Measurements from ENCODE around the gene RAB40B. TPM values are rescaled to one million over a fixed set of nuclear protein-coding genes. Genes with fewer than 3 reads are reported as not detected.
A peak's percentile ranks its signal among the peaks of the same experiment; 100 is the strongest.
"Not testable (repeated sequence)": the region's sequence is repeated elsewhere in the genome, so short reads cannot be mapped to it uniquely, and the experiment has no call there.

Gene RAB40B, protein sequence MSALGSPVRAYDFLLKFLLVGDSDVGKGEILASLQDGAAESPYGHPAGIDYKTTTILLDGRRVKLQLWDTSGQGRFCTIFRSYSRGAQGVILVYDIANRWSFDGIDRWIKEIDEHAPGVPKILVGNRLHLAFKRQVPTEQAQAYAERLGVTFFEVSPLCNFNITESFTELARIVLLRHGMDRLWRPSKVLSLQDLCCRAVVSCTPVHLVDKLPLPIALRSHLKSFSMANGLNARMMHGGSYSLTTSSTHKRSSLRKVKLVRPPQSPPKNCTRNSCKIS
- total RNA-seq (1 to 10 TPM; 3.4 to 8.6 (median 5.6) TPM), polyA plus RNA-seq (10 to 100 TPM; 11.3 to 15.8 TPM)

DNA sequence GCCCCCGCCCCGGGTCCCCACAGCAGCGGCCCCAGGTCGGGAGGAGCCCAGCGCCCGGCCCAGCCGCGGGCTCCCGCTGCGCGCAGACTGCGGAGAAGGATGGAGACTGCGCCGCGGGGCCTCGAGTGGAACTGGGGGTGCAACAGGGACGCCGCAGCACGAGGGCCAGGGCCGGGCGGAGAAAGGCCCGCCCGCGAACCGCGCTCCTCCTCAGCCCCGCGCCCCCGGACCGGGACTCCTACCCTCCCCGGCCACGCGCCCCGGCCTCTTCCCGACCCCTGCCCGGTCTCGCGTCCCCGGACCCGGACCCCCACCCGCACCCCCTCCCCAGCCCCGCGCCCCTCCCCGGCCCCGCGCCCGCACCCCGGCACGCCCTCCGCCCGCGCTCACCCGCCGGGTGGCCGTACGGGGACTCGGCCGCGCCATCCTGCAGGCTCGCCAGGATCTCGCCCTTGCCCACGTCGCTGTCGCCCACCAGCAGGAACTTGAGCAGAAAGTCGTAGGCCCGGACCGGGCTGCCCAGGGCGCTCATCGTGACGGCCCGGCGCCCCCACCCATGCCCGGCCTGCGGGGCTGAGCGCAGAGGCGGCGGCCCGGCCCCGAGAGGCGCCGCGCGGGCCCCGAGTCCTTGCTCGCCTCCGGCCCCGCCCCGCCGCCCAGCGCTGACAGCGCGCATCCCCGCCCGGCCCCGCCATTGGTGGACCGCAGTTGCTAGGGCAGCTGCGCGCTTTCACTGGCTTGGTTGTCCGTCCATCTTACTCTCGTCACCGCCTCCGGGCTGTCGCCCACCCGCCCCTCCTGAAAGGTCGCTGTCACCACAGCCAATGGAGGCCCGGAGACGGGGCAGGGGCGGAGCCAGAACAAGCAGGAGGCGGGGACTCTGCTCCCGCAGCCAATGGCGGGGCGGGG is at the start of gene RAB40B:
RAB40B (minus strand) TSS at position 634 of the 909 bp plus-strand sequence; CDS start at position 532, 102 bp downstream.
- Histone ChIP-seq H3K27me3 (no peaks in the 10 kb centered on the region), H3K4me1 (peaks cover 0 to 8% (median 6%) of the 10 kb centered on the region in 3 donors), H3K36me3 (no peaks in the 10 kb centered on the region), H3K4me3 (peak within 1 kb of the TSS; percentile 65 to 80 (median 78)), H3K27ac (peak within 1 kb of the TSS in 2 of 4 donors; percentile 52 to 64), H3K9me3 (no peaks in the 10 kb centered on the region)
- 1% methylated on average over 51 to 112 of the region's 112 CpGs for WGBS, 2 donors
- ATAC-seq: peak; percentile 97 to 99 (median 98)
- intact Hi-C loops (cut with DNase I): no loop called here
- no peak for FAIRE-seq
- no peak for TF ChIP-seq CTCF (IDR thresholded peaks at IDR 0.05)
- peak; percentile 97 to 100 (median 99) for DNase-seq

- TF ChIP-seq CTCF (IDR thresholded peaks at IDR 0.05): no peak
- intact Hi-C loops (cut with DNase I): no loop called here
- ATAC-seq (no peak), DNase-seq (no peak), FAIRE-seq (no peak)
- peaks cover 0 to 15% (median 13%) of the 10 kb centered on the region in 3 donors for H3K36me3 ChIP-seq
- H3K27me3 ChIP-seq: no peaks in the 10 kb centered on the region
- no peaks in the 10 kb centered on the region for H3K9me3 ChIP-seq
- no peak overlapping the region for H3K4me3 ChIP-seq
- 61 to 67% methylated on average over 8 of the region's 8 CpGs for WGBS, 2 donors
- H3K27ac ChIP-seq: no peak overlapping the region
- no peaks in the 10 kb centered on the region for H3K4me1 ChIP-seq
Measured at GRCh38 chr17:82745524-82745923, 47.0 kb upstream of the RAB40B start.

DNA sequence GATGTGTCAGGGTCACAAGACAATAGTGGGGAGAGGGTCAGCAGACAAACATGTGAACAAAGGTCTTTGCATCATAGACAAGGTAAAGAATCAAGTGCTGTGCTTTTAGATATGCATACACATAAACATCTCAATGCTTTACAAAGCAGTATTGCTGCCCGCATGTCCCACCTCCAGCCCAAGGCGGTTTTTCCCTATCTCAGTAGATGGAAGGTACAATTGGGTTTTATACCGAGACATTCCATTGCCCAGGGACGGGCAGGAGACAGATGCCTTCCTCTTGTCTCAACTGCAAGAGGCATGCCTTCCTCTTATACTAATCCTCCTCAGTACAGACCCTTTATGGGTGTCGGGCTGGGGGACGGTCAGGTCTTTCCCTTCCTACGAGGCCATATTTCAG is 46.2 kb upstream of the RAB40B start:
- DNase-seq; H3K4me3 ChIP-seq; H3K27me3 ChIP-seq; FAIRE-seq; intact Hi-C loops (cut with DNase I); H3K9me3 ChIP-seq; ATAC-seq; H3K27ac ChIP-seq; H3K4me1 ChIP-seq: not testable (repeated sequence)
- peaks cover 0 to 19% (median 16%) of the 10 kb centered on the region in 3 donors for H3K36me3 ChIP-seq
- 79 to 82% methylated on average over 7 of the region's 7 CpGs for WGBS, 2 donors

DNA sequence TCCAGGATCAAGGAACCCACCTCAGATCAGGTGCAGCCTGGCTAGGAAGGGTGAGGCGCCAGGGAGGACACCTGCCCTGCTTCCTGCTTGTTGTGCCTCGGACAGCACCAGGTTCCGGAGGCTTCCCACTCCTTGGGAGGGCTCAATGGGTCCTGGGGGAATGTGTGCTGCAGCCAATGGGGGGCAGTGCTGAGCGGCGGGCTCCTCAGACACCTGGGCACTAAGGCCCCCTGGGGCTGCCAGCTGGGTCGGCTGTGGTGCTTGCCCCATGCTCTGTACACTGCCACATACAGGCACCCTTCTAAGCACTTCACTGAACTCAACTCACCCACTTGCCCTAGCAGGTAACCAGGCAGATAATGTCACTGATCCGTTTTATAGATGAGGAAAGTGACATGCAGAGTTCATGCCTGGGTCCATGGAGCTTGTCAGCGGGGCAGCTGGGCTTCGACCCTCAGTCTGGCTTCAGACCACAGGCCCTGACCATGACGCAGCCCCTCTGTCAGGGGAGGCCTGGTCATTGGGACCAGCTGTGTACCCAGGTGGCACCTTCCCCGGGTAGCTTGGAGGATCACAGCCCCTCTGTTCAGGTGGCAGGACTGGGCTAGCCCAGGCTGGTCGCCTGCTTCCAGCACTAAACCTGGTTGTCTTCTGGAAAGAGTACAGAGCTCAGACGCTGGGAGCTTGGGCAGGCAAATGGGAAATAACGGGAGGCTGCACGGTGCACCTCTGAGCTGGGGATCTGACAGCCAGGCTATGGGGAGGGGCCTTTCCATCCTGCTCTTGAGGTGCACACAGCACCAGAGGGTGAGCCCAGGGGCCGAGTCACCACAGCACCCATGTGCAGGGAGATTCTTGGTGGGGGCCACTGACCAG is 45.1 kb upstream of the RAB40B start:
- DNase-seq: peak in 1 of 6 donors; percentile 57
- H3K36me3 ChIP-seq: peaks cover 0 to 19% (median 16%) of the 10 kb centered on the region in 3 donors
- FAIRE-seq: no peak
- H3K4me3 ChIP-seq: no peak overlapping the region
- no peak overlapping the region for H3K27ac ChIP-seq
- WGBS, 2 donors: 91 to 96% methylated on average over 16 of the region's 16 CpGs
- TF ChIP-seq CTCF (IDR thresholded peaks at IDR 0.05): no peak
- H3K27me3 ChIP-seq: no peaks in the 10 kb centered on the region
- intact Hi-C loops (cut with DNase I): no loop called here
- ATAC-seq: peak in 1 of 4 donors; percentile 7
- no peaks in the 10 kb centered on the region for H3K4me1 ChIP-seq
- no peaks in the 10 kb centered on the region for H3K9me3 ChIP-seq
